Coronary artery (tissue), 2 donors: ENCODE data around the gene EFS.
"Not testable (repeated sequence)": the region's sequence is repeated elsewhere in the genome, so short reads cannot be mapped to it uniquely, and the experiment has no call there.

ENCODE experiments used
- DNase-seq: peaks from one replicate; pipeline ENCODE4 v3.0.0-alpha.2; 2017; ENCODE audit warnings: low spot score
- H3K27ac ChIP-seq, 2 donors: fragments of 200-600 bp; sonication (generic); one replicate each; pipeline ENCODE4 v1.5.1; 2016 to 2019
- H3K4me3 ChIP-seq: fragments of 200-600 bp; sonication (generic); 2 replicates; pipeline ENCODE4 v1.5.1; 2016; ENCODE audit warnings: mild to moderate bottlenecking, moderate library complexity
- TF ChIP-seq, protein P1 (sequence below): fragments of 200-600 bp; sonication (generic); IDR thresholded peaks from one replicate; pipeline ENCODE4 v1.5.1; 2019; ENCODE audit warnings: antibody characterized with exemption

Gene EFS

DNA sequence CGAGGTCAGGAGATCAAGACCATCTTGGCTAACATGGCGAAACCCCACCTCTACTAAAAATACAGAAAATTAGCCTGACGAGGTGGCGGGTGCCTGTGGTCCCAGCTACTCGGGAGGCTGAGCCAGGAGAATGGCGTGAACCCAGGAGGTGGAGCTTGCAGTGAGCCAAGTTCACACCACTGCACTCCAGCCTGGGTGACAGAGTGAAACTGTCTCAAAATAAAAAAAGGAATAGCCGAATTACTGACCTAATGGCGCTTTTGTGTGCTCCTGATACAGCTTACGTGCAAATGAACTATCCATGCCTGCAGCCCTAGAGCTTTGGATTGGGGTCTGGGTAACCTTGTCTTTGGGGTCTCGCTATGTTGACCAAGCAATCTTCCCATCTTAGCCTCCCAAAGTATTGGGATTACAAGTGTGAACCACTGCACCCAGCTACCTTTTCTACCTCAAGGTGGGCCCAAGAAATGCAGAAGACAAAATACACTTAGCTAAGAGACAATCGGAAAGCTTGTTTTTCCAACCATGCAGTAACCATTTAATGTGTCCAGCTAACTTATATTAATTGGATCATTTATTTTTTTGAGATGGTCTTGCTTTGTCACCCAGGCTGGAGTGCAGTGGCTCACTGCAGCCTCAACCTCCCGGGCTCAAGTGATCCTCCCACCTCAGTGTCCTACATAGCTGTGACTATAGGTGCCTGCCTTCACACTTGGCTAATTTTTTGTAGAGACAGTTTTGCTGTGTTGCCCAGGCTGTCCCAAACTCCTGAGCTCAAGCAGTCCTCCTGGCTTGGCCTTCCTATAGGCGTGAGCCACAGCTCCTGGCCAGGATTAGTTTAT, 38.3 kb downstream of the EFS start:
- no peak overlapping the region for H3K27ac ChIP-seq
- TF ChIP-seq, protein P1, sequence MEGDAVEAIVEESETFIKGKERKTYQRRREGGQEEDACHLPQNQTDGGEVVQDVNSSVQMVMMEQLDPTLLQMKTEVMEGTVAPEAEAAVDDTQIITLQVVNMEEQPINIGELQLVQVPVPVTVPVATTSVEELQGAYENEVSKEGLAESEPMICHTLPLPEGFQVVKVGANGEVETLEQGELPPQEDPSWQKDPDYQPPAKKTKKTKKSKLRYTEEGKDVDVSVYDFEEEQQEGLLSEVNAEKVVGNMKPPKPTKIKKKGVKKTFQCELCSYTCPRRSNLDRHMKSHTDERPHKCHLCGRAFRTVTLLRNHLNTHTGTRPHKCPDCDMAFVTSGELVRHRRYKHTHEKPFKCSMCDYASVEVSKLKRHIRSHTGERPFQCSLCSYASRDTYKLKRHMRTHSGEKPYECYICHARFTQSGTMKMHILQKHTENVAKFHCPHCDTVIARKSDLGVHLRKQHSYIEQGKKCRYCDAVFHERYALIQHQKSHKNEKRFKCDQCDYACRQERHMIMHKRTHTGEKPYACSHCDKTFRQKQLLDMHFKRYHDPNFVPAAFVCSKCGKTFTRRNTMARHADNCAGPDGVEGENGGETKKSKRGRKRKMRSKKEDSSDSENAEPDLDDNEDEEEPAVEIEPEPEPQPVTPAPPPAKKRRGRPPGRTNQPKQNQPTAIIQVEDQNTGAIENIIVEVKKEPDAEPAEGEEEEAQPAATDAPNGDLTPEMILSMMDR = no peak
- DNase-seq = no peak
- H3K4me3 ChIP-seq = no peak overlapping the region

DNA sequence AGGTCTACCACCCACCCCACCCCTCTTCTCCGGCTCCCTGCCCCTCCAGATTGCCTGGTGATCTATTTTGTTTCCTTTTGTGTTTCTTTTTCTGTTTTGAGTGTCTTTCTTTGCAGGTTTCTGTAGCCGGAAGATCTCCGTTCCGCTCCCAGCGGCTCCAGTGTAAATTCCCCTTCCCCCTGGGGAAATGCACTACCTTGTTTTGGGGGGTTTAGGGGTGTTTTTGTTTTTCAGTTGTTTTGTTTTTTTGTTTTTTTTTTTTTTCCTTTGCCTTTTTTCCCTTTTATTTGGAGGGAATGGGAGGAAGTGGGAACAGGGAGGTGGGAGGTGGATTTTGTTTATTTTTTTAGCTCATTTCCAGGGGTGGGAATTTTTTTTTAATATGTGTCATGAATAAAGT, 39.2 kb downstream of the EFS start:
- not testable (repeated sequence) for H3K4me3 ChIP-seq, H3K27ac ChIP-seq, DNase-seq

DNA sequence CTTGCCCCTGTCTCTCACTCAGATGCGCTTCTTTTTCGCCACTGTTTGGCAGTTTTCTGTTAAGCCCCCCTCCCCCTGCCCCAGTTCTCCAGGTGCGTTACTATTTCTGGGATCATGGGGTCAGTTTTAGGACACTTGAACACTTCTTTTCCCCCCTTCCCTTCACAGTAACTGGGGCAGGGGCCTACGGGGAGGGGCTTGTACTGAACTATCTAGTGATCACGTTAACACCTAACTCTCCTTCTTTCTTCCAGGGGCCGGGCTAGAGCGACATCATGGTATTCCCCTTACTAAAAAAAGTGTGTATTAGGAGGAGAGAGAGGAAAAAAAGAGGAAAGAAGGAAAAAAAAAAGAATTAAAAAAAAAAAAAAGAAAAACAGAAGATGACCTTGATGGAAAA, 40.0 kb downstream of the EFS start:
- TF ChIP-seq, protein P1 = no peak
- no peak overlapping the region for H3K27ac ChIP-seq
- DNase-seq = no peak
- no peak overlapping the region for H3K4me3 ChIP-seq

DNA sequence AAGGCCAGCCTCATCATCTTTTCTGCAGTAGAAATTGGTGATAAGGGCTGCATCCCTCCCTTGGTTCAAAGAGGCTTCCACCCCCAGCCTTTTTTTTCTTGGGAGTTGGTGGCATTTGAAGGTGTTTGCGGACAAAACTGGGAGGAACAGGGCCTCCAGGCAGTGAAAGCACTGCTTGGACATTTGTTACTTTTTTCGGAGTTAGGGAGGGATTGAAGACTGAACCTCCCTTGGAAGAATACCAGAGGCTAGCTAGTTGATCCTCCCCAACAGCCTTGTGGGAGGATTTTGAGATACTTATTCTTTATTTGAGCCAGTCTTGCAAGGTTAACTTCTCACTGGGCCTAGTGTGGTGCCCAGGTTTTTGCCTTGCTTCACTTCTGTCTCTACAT, 40.5 kb downstream of the EFS start:
- TF ChIP-seq, protein P1 = no peak
- DNase-seq = no peak
- Histone ChIP-seq H3K4me3 (no peak overlapping the region), H3K27ac (no peak overlapping the region)

DNA sequence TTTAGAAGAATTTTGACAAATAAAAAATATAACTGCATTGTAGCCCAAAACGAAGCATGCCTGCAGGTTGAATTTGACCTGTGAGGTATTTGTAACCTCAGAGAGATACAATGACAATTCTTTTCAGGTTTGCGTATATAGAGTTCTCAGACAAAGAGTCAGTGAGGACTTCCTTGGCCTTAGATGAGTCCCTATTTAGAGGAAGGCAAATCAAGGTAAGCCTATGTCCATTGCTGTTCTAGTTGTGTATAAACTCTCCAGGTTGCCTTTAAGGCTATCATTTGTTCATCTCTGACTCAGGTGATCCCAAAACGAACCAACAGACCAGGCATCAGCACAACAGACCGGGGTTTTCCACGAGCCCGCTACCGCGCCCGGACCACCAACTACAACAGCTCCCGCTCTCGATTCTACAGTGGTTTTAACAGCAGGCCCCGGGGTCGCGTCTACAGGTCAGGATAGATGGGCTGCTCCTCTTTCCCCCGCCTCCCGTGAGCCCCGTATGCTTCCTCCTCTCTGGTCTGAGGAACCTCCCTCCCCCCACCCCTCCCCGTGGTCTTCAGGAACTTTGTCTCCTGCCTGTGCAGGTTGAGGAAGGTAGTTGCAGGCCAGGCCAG, 41.0 kb downstream of the EFS start:
- H3K27ac ChIP-seq = no peak overlapping the region
- DNase-seq = no peak
- no peak overlapping the region for H3K4me3 ChIP-seq
- TF ChIP-seq, protein P1 = no peak

DNA sequence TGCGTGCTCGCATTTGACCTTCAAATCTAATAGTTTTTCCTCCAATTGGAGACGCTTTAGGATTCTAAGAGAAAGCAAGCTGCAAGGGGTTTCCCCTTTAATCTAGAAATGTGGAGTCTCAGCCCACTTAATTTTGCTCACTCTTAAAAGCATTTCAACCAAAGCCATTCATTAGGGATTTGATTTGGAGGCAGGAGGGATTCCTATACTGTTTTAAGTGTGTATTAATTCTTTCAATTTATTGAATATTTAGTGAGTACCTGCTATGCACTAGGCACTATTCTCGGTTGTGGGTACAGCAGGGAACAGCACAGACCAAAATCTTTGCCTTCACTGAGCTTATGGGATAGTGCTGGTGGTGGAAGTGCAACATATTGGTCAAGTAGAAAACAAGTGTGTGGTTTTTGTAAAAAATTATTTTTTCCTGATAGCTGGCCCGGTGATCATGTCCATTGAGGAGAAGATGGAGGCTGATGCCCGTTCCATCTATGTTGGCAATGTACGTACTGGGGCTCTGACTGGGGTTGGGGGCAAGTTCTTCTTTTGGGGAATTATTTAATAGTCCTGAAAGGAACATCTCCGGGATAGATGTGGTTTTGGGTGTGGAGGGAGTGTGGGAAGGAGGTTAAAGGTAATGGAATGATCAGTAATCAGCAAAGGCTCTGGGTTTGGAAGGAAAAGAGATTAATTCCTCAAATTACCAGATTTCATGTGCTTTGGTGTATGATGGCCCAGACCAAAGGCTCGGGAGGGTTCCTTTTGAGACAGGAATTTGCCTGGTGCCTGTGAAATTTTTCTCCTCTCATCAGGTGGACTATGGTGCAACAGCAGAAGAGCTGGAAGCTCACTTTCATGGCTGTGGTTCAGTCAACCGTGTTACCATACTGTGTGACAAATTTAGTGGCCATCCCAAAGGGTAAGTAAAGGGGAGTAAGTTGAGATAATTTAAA, 42.1 kb downstream of the EFS start:
- DNase-seq = no peak
- TF ChIP-seq, protein P1 = no peak
- Histone ChIP-seq H3K27ac (peak overlapping the region in 1 of 2 donors; percentile 88), H3K4me3 (peak overlapping the region; percentile 81)
